PC-3 (cell line): ENCODE data around the gene SELP. TPM values are rescaled to one million over a fixed set of nuclear protein-coding genes. Genes with fewer than 3 reads are reported as not detected.

Experiments used
- ATAC-seq: fragments of 200-7000 bp; cut with Tn5 transposase; 2 replicates; pipeline ENCODE4 v1.9.1; 2020; ENCODE audit warnings: mild to moderate bottlenecking, moderate library complexity
- BruUV-seq: library from RNA; stranded (reverse); fragments of 400-500 nt; replicated peaks from 2 replicates; lab custom pipeline; 2021; lab: Mats Ljungman, UMichigan
- CTCF ChIA-PET: fragments of 300-600 bp; sonication (Branson Sonifier 250); formaldehyde crosslinking; loops from one replicate; lab custom pipeline; 2022; ENCODE audit warnings: antibody characterized with exemption; lab: Charles Lee
- POLR2A ChIA-PET: fragments of 300-600 bp; sonication (Branson Sonifier 250); formaldehyde crosslinking; loops from one replicate; lab custom pipeline; 2022; ENCODE audit warnings: antibody characterized with exemption; ENCODE audit not compliant: unreplicated experiment; lab: Charles Lee
- DNase-seq: peaks from one replicate; pipeline ENCODE4 v3.0.0-alpha.2; 2015
- H2AFZ ChIP-seq: fragments of 300-600 bp; sonication (generic); 2 replicates; pipeline ENCODE4 v1.6.0; 2016; ENCODE audit warnings: antibody characterized with exemption, low read length
- H3F3A ChIP-seq: fragments of 300-600 bp; sonication (generic); one replicate; pipeline ENCODE4 v1.6.0; 2017; ENCODE audit warnings: antibody characterized with exemption, low read length, control low read depth, mild to moderate bottlenecking; ENCODE audit not compliant: unreplicated experiment
- H3K27ac ChIP-seq: fragments of 300-600 bp; sonication (generic); 2 replicates; pipeline ENCODE4 v1.5.1; 2016; ENCODE audit warnings: mild to moderate bottlenecking, low read length
- H3K27me3 ChIP-seq: fragments of 300-600 bp; sonication (generic); 2 replicates; pipeline ENCODE4 v1.6.1; 2016; ENCODE audit warnings: low read length, mixed read lengths
- H3K36me3 ChIP-seq: fragments of 300-600 bp; sonication (generic); 2 replicates; pipeline ENCODE4 v1.6.1; 2016; ENCODE audit warnings: low read depth, mixed run types, low read length, mixed read lengths
- H3K4me1 ChIP-seq: fragments of 300-600 bp; sonication (generic); 2 replicates; pipeline ENCODE4 v1.5.1; 2016; ENCODE audit warnings: low read length; ENCODE audit not compliant: insufficient read depth
- H3K4me2 ChIP-seq: fragments of 300-600 bp; sonication (generic); 2 replicates; pipeline ENCODE4 v1.6.0; 2016; ENCODE audit warnings: low read length
- H3K4me3 ChIP-seq: fragments of 300-600 bp; sonication (generic); 2 replicates; pipeline ENCODE4 v1.5.1; 2016; ENCODE audit warnings: mild to moderate bottlenecking, low read length, mixed read lengths
- H3K79me2 ChIP-seq: fragments of 300-600 bp; sonication (generic); 2 replicates; pipeline ENCODE4 v1.6.1; 2017; ENCODE audit warnings: low read length, mixed read lengths
- H3K9ac ChIP-seq: fragments of 300-600 bp; sonication (generic); 2 replicates; pipeline ENCODE4 v1.6.0; 2016; ENCODE audit warnings: mild to moderate bottlenecking, low read length
- H3K9me2 ChIP-seq: fragments of 300-600 bp; sonication (generic); replicated peaks from 2 replicates; pipeline ENCODE4 v1.6.1; 2016; ENCODE audit warnings: mixed run types, low read length, mixed read lengths
- H3K9me3 ChIP-seq: fragments of 300-600 bp; sonication (generic); 2 replicates; pipeline ENCODE4 v1.6.1; 2016; ENCODE audit warnings: low read length, mixed read lengths
- H4K20me1 ChIP-seq: fragments of 300-600 bp; sonication (generic); 2 replicates; pipeline ENCODE4 v1.6.1; 2016; ENCODE audit warnings: low read length, mixed read lengths
- EZH2 ChIP-seq: fragments of 300-600 bp; sonication (generic); IDR thresholded peaks from one replicate; pipeline ENCODE4 v1.6.1; 2017; ENCODE audit warnings: antibody characterized with exemption, mild to moderate bottlenecking, low read length; ENCODE audit not compliant: unreplicated experiment
- EZH2phosphoT487 ChIP-seq: fragments of 300-600 bp; sonication (generic); IDR thresholded peaks from 2 replicates; pipeline ENCODE4 v1.6.1; 2018; ENCODE audit warnings: mild to moderate bottlenecking, antibody characterized with exemption, low read length, borderline replicate concordance
- intact Hi-C: fragments of 100-400 bp; cut with micrococcal nuclease; formaldehyde crosslinking; loops from 2 replicates; pipeline ENCODE4 v1.9.0; 2023
- total RNA-seq: library from RNA; depleted of rRNA; stranded (reverse); fragments of >200 nt; gene quantifications from 2 replicates; pipeline ENCODE4 v1.2.3, GENCODE V29; 2014
- TF ChIP-seq, protein P1 (sequence below): fragments of 300-600 bp; sonication (generic); conservative IDR thresholded peaks from 2 replicates; pipeline ENCODE4 v1.5.1; 2017; ENCODE audit warnings: antibody characterized with exemption, low read depth, mild to moderate bottlenecking, low read length

The SELP gene
- total RNA-seq, 1 experiment from 2014 or later = not detected

- TF ChIP-seq EZH2phosphoT487 (no peak), EZH2 (no peak)
- TF ChIP-seq, protein P1, sequence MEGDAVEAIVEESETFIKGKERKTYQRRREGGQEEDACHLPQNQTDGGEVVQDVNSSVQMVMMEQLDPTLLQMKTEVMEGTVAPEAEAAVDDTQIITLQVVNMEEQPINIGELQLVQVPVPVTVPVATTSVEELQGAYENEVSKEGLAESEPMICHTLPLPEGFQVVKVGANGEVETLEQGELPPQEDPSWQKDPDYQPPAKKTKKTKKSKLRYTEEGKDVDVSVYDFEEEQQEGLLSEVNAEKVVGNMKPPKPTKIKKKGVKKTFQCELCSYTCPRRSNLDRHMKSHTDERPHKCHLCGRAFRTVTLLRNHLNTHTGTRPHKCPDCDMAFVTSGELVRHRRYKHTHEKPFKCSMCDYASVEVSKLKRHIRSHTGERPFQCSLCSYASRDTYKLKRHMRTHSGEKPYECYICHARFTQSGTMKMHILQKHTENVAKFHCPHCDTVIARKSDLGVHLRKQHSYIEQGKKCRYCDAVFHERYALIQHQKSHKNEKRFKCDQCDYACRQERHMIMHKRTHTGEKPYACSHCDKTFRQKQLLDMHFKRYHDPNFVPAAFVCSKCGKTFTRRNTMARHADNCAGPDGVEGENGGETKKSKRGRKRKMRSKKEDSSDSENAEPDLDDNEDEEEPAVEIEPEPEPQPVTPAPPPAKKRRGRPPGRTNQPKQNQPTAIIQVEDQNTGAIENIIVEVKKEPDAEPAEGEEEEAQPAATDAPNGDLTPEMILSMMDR = no peak
- H3K27me3 ChIP-seq = peaks cover 35% of the 10 kb centered on the region
- CTCF ChIA-PET = no interaction called here
- no peaks in the 10 kb centered on the region for H3F3A ChIP-seq
- H3K27ac ChIP-seq = no peak overlapping the region
- H4K20me1 ChIP-seq = no peaks in the 10 kb centered on the region
- no peaks in the 10 kb centered on the region for H3K9me2 ChIP-seq
- no peak overlapping the region for H3K9ac ChIP-seq
- ATAC-seq (no peak), DNase-seq (no peak)
- H3K36me3 ChIP-seq = no peaks in the 10 kb centered on the region
- peaks cover 4% of the 10 kb centered on the region; the same call in 1 of the 2 replicates for H3K4me1 ChIP-seq
- POLR2A ChIA-PET = no interaction called here
- no peaks in the 10 kb centered on the region for H3K79me2 ChIP-seq
- intact Hi-C loops = no loop called here
- H3K9me3 ChIP-seq = no peaks in the 10 kb centered on the region
- no peak overlapping the region for H3K4me3 ChIP-seq
- no TSS peak for BruUV-seq
- no peak overlapping the region for H2AFZ ChIP-seq
- no peak overlapping the region for H3K4me2 ChIP-seq
Observed at GRCh38 chr1:169594391-169594790, 35.5 kb downstream of the SELP start.

DNA sequence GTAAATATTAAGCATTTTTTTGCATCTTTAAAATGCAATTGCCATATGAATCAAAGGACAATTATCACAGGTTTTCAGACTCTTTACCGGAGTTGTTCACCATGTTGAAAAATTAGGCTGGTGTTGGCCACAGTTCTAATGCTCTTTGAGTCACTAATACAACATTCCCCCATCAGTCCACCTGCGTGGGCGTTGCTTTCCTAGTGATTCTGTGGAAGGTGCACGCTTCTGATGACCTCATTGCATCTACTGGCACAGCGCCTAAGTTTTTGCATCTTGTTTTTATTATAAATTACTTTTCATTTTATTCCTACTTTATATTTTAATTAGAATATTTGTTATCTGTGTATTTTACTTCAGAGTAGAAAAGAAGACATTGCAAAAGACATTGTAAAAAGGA, 39.0 kb downstream of the SELP start:
- ChIA-PET CTCF (no interaction called here), POLR2A (no interaction called here)
- no peaks in the 10 kb centered on the region for H3K36me3 ChIP-seq
- H3F3A ChIP-seq = no peaks in the 10 kb centered on the region
- intact Hi-C loops = no loop called here
- H3K9me2 ChIP-seq = no peaks in the 10 kb centered on the region
- peaks cover 19% of the 10 kb centered on the region; the same call in 1 of the 2 replicates for H3K27me3 ChIP-seq
- no peaks in the 10 kb centered on the region for H3K9me3 ChIP-seq
- peaks cover 19% of the 10 kb centered on the region for H3K4me1 ChIP-seq
- BruUV-seq = no TSS peak
- H4K20me1 ChIP-seq = no peaks in the 10 kb centered on the region
- H3K4me3 ChIP-seq = no peak overlapping the region
- DNase-seq = peak; percentile 40
- no peak overlapping the region for H3K27ac ChIP-seq
- no peak overlapping the region for H3K9ac ChIP-seq
- H3K4me2 ChIP-seq = no peak overlapping the region
- ATAC-seq = no peak
- no peaks in the 10 kb centered on the region for H3K79me2 ChIP-seq
- TF ChIP-seq EZH2 (no peak), EZH2phosphoT487 (no peak)
- TF ChIP-seq, protein P1 = no peak
- no peak overlapping the region for H2AFZ ChIP-seq

- H4K20me1 ChIP-seq = no peaks in the 10 kb centered on the region
- H2AFZ ChIP-seq = no peak overlapping the region
- no peak overlapping the region for H3K27ac ChIP-seq
- BruUV-seq = no TSS peak
- no peaks in the 10 kb centered on the region for H3K9me2 ChIP-seq
- no peak overlapping the region for H3K4me2 ChIP-seq
- POLR2A ChIA-PET = no interaction called here
- H3F3A ChIP-seq = no peaks in the 10 kb centered on the region
- H3K79me2 ChIP-seq = no peaks in the 10 kb centered on the region
- H3K9ac ChIP-seq = no peak overlapping the region
- intact Hi-C loops = loop anchor here (5.0 to 10.0 kb wide), 2 partner anchors 37 to 216 kb away; no protein-coding TSS in a partner anchor
- peak; percentile 16 for ATAC-seq
- CTCF ChIA-PET = no interaction called here
- no peaks in the 10 kb centered on the region for H3K9me3 ChIP-seq
- DNase-seq = peak; percentile 80
- H3K4me1 ChIP-seq = peaks cover 19% of the 10 kb centered on the region
- H3K27me3 ChIP-seq = peaks cover 18% of the 10 kb centered on the region; the same call in 1 of the 2 replicates
- H3K36me3 ChIP-seq = no peaks in the 10 kb centered on the region
- TF ChIP-seq, protein P1 = peak; percentile 25; the same call in 1 of the 2 replicates
- no peak for TF ChIP-seq EZH2
- H3K4me3 ChIP-seq = no peak overlapping the region
Observed at GRCh38 chr1:169588785-169589485, 41.0 kb downstream of the SELP start.
